SK-N-SH (cell line): Measurements from ENCODE around the gene RPP21. TPM values are rescaled to one million over a fixed set of nuclear protein-coding genes. Genes with fewer than 3 reads are reported as not detected.

ENCODE experiments used
- CTCF ChIA-PET: fragments of 300-600, 350-600 bp; formaldehyde crosslinking; extraction: SDS; loops from one replicate; lab custom pipeline; 2021; lab: Yijun Ruan, JAX
- POLR2A ChIA-PET: fragments of 350-600 bp; sonication (Branson Sonifier 250); formaldehyde crosslinking; extraction: SDS; loops from one replicate; lab custom pipeline; 2020; ENCODE audit warnings: antibody characterized with exemption, inconsistent platforms; lab: Yijun Ruan, JAX
- DNase-seq: peaks from one replicate; pipeline ENCODE4 v3.0.0; 2012
- H2AFZ ChIP-seq: fragments of 200-600 bp; sonication (generic); 2 replicates; pipeline ENCODE4 v1.8.1; 2016; ENCODE audit warnings: antibody characterized with exemption, mild to moderate bottlenecking, low read depth
- H3F3A ChIP-seq: fragments of 200-600 bp; sonication (generic); replicated peaks from 2 replicates; pipeline ENCODE3; 2016; ENCODE audit warnings: antibody characterized with exemption, mild to moderate bottlenecking; ENCODE audit not compliant: insufficient read depth
- H3K27ac ChIP-seq, 2 experiments: fragments of 200-500 bp in 1 of 2; fragments of 200-600 bp in 1 of 2; sonication (Bioruptor generic) in 1 of 2; sonication (generic), shearing (Covaris generic) in 1 of 2; 2 replicates each; pipeline versions ENCODE4 v1.5.1 to v1.6.1; 2014 to 2016; ENCODE audit warnings: low read depth in 2 of 2, inconsistent platforms in 1 of 2, low read length in 1 of 2, mild to moderate bottlenecking in 1 of 2, mixed read lengths in 1 of 2
- H3K27me3 ChIP-seq: fragments of 200-600 bp; sonication (generic), shearing (Covaris generic); 2 replicates; pipeline ENCODE4 v1.6.1; 2016; ENCODE audit warnings: mixed run types; ENCODE audit not compliant: insufficient read depth
- H3K36me3 ChIP-seq, 2 experiments: fragments of 200-500 bp in 1 of 2; fragments of 200-600 bp in 1 of 2; sonication (Bioruptor generic) in 1 of 2; sonication (generic) in 1 of 2; replicated peaks in 1 of 2; 2 replicates each; pipeline versions ENCODE3 to v1.5.1; 2014 to 2016; ENCODE audit warnings: low read length in 1 of 2, mild to moderate bottlenecking in 1 of 2; ENCODE audit not compliant: insufficient read depth in 2 of 2, control insufficient read depth in 1 of 2
- H3K4me1 ChIP-seq, 2 experiments: fragments of 200-500 bp in 1 of 2; fragments of 200-600 bp in 1 of 2; sonication (Bioruptor generic) in 1 of 2; sonication (generic), shearing (Covaris generic) in 1 of 2; 2 replicates each; pipeline versions ENCODE4 v1.5.1 to v1.6.1; 2014 to 2016; ENCODE audit warnings: low read depth in 1 of 2, low read length in 1 of 2, mixed run types in 1 of 2; ENCODE audit not compliant: insufficient read depth in 2 of 2, control insufficient read depth in 1 of 2
- H3K4me2 ChIP-seq: fragments of 200-600 bp; sonication (generic), shearing (Covaris generic); 2 replicates; pipeline ENCODE4 v1.6.1; 2017; ENCODE audit warnings: mixed run types
- H3K4me3 ChIP-seq, 2 experiments: fragments of 200-500 bp in 1 of 2; fragments of 200-600 bp in 1 of 2; sonication (Bioruptor generic) in 1 of 2; sonication (generic), shearing (Covaris generic) in 1 of 2; 2 replicates each; pipeline versions ENCODE4 v1.5.1 to v1.8.1; 2014 to 2016; ENCODE audit warnings: low read depth in 2 of 2, inconsistent platforms in 1 of 2, low read length in 1 of 2, mild to moderate bottlenecking in 1 of 2, mixed read lengths in 1 of 2, moderate library complexity in 1 of 2
- H3K79me2 ChIP-seq: fragments of 200-600 bp; sonication (generic); 2 replicates; pipeline ENCODE4 v1.8.1; 2017; ENCODE audit warnings: mild to moderate bottlenecking; ENCODE audit not compliant: insufficient read depth
- H3K9ac ChIP-seq: fragments of 200-600 bp; sonication (generic); 2 replicates; pipeline ENCODE4 v1.6.1; 2017; ENCODE audit warnings: mixed run types
- H3K9me2 ChIP-seq: fragments of 200-600 bp; sonication (generic); 2 replicates; pipeline ENCODE4 v1.6.1; 2017; ENCODE audit warnings: mixed run types
- H3K9me3 ChIP-seq: fragments of 200-600 bp; sonication (generic); 2 replicates; pipeline ENCODE4 v1.6.1; 2017; ENCODE audit warnings: mixed run types, mild to moderate bottlenecking, moderate library complexity
- H4K20me1 ChIP-seq: fragments of 200-600 bp; sonication (generic); 2 replicates; pipeline ENCODE4 v1.6.1; 2017; ENCODE audit warnings: mild to moderate bottlenecking, mixed run types; ENCODE audit not compliant: insufficient read depth
- CTCF ChIP-seq: fragments of 200-600 bp; sonication (generic); IDR thresholded peaks from 2 replicates; pipeline ENCODE4 v1.6.1; 2017; ENCODE audit warnings: antibody characterized with exemption, mild to moderate bottlenecking, moderate library complexity
- EP300 ChIP-seq, 2 experiments: IDR thresholded peaks; 2 replicates each; pipeline versions ENCODE4 v1.4.0 to v1.6.1; 2012; ENCODE audit warnings: borderline replicate concordance in 1 of 2, low read depth in 1 of 2, low read length in 1 of 2
- EZH2phosphoT487 ChIP-seq: fragments of 200-600 bp; sonication (generic); IDR thresholded peaks from 2 replicates; pipeline ENCODE4 v1.6.1; 2017; ENCODE audit warnings: low read depth, mixed run types, mild to moderate bottlenecking, antibody characterized with exemption, moderate library complexity, borderline replicate concordance
- FOSL2 ChIP-seq: IDR thresholded peaks from 2 replicates; pipeline ENCODE4 v1.4.0; 2012; ENCODE audit warnings: low read depth, mild to moderate bottlenecking, moderate library complexity, borderline replicate concordance
- MEF2A ChIP-seq: IDR thresholded peaks from 2 replicates; pipeline ENCODE4 v1.4.0; 2012; ENCODE audit warnings: low read depth, borderline replicate concordance
- NFIC ChIP-seq: IDR thresholded peaks from 2 replicates; pipeline ENCODE4 v1.4.0; 2012; ENCODE audit warnings: borderline replicate concordance
- POLR2AphosphoS5 ChIP-seq: IDR thresholded peaks from 2 replicates; pipeline ENCODE4 v1.6.1; 2012; ENCODE audit warnings: low read depth, low read length
- RFX5 ChIP-seq: IDR thresholded peaks from 2 replicates; pipeline ENCODE4 v1.6.1; 2012; ENCODE audit warnings: mild to moderate bottlenecking, improper control_type of control experiment, low read length
- RXRA ChIP-seq: IDR thresholded peaks from 2 replicates; pipeline ENCODE4 v1.4.0; 2012; ENCODE audit warnings: low read depth, mild to moderate bottlenecking, borderline replicate concordance
- SIN3A ChIP-seq: IDR thresholded peaks from 2 replicates; pipeline ENCODE4 v1.6.1; 2012; ENCODE audit warnings: low read depth, mild to moderate bottlenecking, low read length, moderate library complexity, borderline replicate concordance
- SMC3 ChIP-seq: IDR thresholded peaks from 2 replicates; pipeline ENCODE4 v1.6.1; 2012; ENCODE audit warnings: low read depth, low read length, improper control_type of control experiment
- TAF1 ChIP-seq: IDR thresholded peaks from 2 replicates; pipeline ENCODE4 v1.6.1; 2012; ENCODE audit warnings: low read depth, mild to moderate bottlenecking, low read length, moderate library complexity, borderline replicate concordance
- TCF12 ChIP-seq: IDR thresholded peaks from 2 replicates; pipeline ENCODE4 v1.4.0; 2012
- USF2 ChIP-seq: fragments of 150-350 bp; IDR thresholded peaks from 2 replicates; pipeline ENCODE4 v1.6.1; 2017; ENCODE audit warnings: antibody characterized with exemption, low read length, low read depth, borderline replicate concordance
- YY1 ChIP-seq: IDR thresholded peaks from 2 replicates; pipeline ENCODE4 v1.4.0; 2012; ENCODE audit warnings: low read depth, mild to moderate bottlenecking
- WGBS: methylation state at CpG from one replicate; pipeline ENCODE4 v1.1.6; 2017; ENCODE audit warnings: low lambda C conversion rate; 5-methylcytosine and 5-hydroxymethylcytosine counted together
- polyA plus RNA-seq, 3 experiments: library from polyadenylated mRNA; depleted of rRNA; stranded (reverse); fragments of >200 nt; gene quantifications; 2 replicates each; pipeline ENCODE4 v1.2.3, GENCODE V29; 2012

Gene RPP21
- polyA plus RNA-seq, 1 of the 3 experiments (the other 2 are of a cell fraction): 108 TPM

GRCh38 chr6:30341728-30342127, 3.2 kb upstream of the RPP21 start:
- H3K9me2 ChIP-seq: no peaks in the 10 kb centered on the region
- no peak for DNase-seq
- ChIA-PET POLR2A (no interaction called here), CTCF (no interaction called here)
- no peak overlapping the region for H3K4me3 ChIP-seq
- H3K27ac ChIP-seq: no peak overlapping the region
- peaks cover 7% of the 10 kb centered on the region; the same call in 1 of the 2 replicates for H3K79me2 ChIP-seq
- H3K4me2 ChIP-seq: no peak overlapping the region
- no peaks in the 10 kb centered on the region for H3K27me3 ChIP-seq
- H3F3A ChIP-seq: no peaks in the 10 kb centered on the region
- WGBS: 98% methylated on average over 13 of the region's 16 CpGs
- no peaks in the 10 kb centered on the region for H3K9me3 ChIP-seq
- no peaks in the 10 kb centered on the region for H4K20me1 ChIP-seq
- H3K36me3 ChIP-seq: peaks cover 16 to 36% of the 10 kb centered on the region in 2 experiments
- no peak for TF ChIP-seq SMC3
- TF ChIP-seq MEF2A: no peak
- TF ChIP-seq EP300 (IDR thresholded peaks at IDR 0.05; ENCODE audit: borderline replicate concordance in 1 of 2, low read depth in 1 of 2, low read length in 1 of 2): no peak
- TF ChIP-seq FOSL2: no peak
- no peak for TF ChIP-seq RXRA
- TF ChIP-seq YY1: no peak
- TF ChIP-seq POLR2AphosphoS5: no peak
- no peak for TF ChIP-seq CTCF
- no peak overlapping the region for H2AFZ ChIP-seq
- peaks cover 3 to 11% of the 10 kb centered on the region in 2 experiments; a peak in 3 of 4 replicates for H3K4me1 ChIP-seq
- H3K9ac ChIP-seq: no peak overlapping the region

GRCh38 chr6:30344191-30344867, 627 bp upstream of the RPP21 start:
- Histone ChIP-seq H3K9me2 (no peaks in the 10 kb centered on the region), H3K4me3 (peak overlapping the region; percentile 90 to 91; a peak in 3 of 4 replicates), H3K36me3 (peaks cover 0 to 32% of the 10 kb centered on the region in 2 experiments), H2AFZ (peak overlapping the region; percentile 84), H4K20me1 (no peaks in the 10 kb centered on the region), H3K4me2 (peak overlapping the region; percentile 84), H3F3A (no peaks in the 10 kb centered on the region), H3K9me3 (no peaks in the 10 kb centered on the region), H3K79me2 (peaks cover 7% of the 10 kb centered on the region; the same call in 1 of the 2 replicates), H3K27ac (peak overlapping the region in 1 of 2 experiments; percentile 55; a peak in 1 of 4 replicates), H3K4me1 (peaks cover 3 to 11% of the 10 kb centered on the region in 2 experiments; a peak in 3 of 4 replicates), H3K27me3 (no peaks in the 10 kb centered on the region), H3K9ac (no peak overlapping the region)
- no peak for DNase-seq
- ChIA-PET POLR2A (interaction anchor here (0.6 kb wide), 1 partner anchor 132 kb away, joined by 3 read pairs; the partner anchor contains the start of gene TRIM26), CTCF (no interaction called here)
- 52% methylated on average over 4 of the region's 4 CpGs for WGBS
- TF ChIP-seq SIN3A (no peak), TAF1 (no peak), USF2 (no peak), RXRA (no peak), EZH2phosphoT487 (no peak), RFX5 (no peak), NFIC (no peak), POLR2AphosphoS5 (no peak), TCF12 (no peak)
